Gastroesophageal sphincter (tissue), 3 donors: Measurements from ENCODE around the gene STAC3.

Experiments used
- CTCF ChIP-seq, 4 experiments: fragments of 200-600 bp in 2 of 4; fragments of 450-650 bp in 2 of 4; sonication (generic) in 1 of 4; IDR thresholded peaks; one replicate each; pipeline ENCODE4 v1.5.1; 2017 to 2019; ENCODE audit warnings: antibody characterized with exemption in 4 of 4, mild to moderate bottlenecking in 2 of 4, moderate library complexity in 2 of 4
- EP300 ChIP-seq: sonication (generic); formaldehyde crosslinking; IDR thresholded peaks from one replicate; pipeline ENCODE4 v1.6.1; 2017; ENCODE audit warnings: antibody characterized with exemption, mild to moderate bottlenecking
- POLR2A ChIP-seq, 2 donors: fragments of 450-650 bp; IDR thresholded peaks; one replicate each; pipeline ENCODE4 v1.6.1; 2017; ENCODE audit warnings: antibody characterized with exemption in 2 of 2, mild to moderate bottlenecking in 2 of 2, moderate library complexity in 1 of 2
- POLR2AphosphoS5 ChIP-seq: sonication (generic); formaldehyde crosslinking; IDR thresholded peaks from one replicate; pipeline ENCODE4 v1.6.1; 2017; ENCODE audit warnings: antibody characterized with exemption

- TF ChIP-seq CTCF (IDR thresholded peaks at IDR 0.05) (no peak), POLR2A (IDR thresholded peaks at IDR 0.05) (no peak), POLR2AphosphoS5 (no peak), EP300 (no peak)
Observed at GRCh38 chr12:57234233-57234570, 16.8 kb downstream of the STAC3 start.
